DMS153 (cell line): Measurements from ENCODE around the gene TACR1.

ENCODE experiments used
- DNase-seq: peaks from one replicate; lab custom pipeline; 2025; lab: John Stamatoyannopoulos, UW

The TACR1 gene

GRCh38 chr2:75047189-75047991 lies 151.9 kb downstream of the TACR1 start:
- no peak for DNase-seq

- no peak for DNase-seq
These were observed 153.7 kb downstream of the TACR1 start for GRCh38 chr2:75045526-75046050.

DNA sequence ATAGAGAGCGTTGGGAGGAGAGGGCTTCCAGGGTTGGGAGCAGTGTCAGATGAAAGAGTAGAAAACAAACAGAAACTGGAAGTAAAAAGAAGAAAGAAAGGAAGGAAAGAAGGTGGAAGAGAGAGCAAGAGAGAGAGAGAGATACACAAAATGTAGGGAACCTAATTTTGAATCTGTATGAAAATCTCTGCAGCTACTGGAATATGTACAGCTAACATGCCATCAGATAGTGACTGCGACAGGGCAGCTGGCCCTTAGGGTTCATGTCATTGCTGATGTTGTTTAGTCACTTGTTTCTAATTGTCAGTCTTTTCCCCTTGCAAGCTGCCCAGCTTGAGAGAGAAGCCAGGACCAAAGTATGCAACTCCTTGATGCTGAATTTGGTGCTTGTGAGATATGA lies 155.0 kb downstream of the TACR1 start:
- no peak for DNase-seq

DNA sequence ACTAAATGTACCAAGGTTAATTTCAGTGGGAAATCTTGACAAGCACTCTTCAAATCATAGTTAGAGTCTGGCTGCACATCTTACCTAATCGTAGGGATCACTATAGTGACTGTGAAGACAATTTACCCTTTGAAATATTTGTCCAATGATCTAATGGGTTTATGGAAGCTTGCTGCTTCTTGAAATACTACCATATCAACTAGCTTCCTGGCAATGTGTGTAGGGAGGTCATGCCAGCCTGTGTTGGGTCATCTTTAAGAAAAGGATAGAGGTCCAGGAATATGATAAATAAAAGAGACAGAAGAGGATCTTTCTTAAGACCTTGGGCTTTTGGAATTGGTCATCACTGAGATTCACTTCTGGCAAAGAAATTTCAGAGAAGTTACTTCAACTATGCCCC lies 156.5 kb downstream of the TACR1 start:
- no peak for DNase-seq

- DNase-seq, result no peak
These were observed 157.4 kb downstream of the TACR1 start for GRCh38 chr2:75041731-75042600.

GRCh38 chr2:75041226-75041625 lies 158.1 kb downstream of the TACR1 start:
- DNase-seq, result no peak

- no peak for DNase-seq
These were observed 163.6 kb downstream of the TACR1 start for GRCh38 chr2:75035444-75036353.

GRCh38 chr2:75033516-75033915 lies 165.8 kb downstream of the TACR1 start:
- DNase-seq, result no peak

GRCh38 chr2:75031906-75032803 lies 167.2 kb downstream of the TACR1 start:
- no peak for DNase-seq

DNA sequence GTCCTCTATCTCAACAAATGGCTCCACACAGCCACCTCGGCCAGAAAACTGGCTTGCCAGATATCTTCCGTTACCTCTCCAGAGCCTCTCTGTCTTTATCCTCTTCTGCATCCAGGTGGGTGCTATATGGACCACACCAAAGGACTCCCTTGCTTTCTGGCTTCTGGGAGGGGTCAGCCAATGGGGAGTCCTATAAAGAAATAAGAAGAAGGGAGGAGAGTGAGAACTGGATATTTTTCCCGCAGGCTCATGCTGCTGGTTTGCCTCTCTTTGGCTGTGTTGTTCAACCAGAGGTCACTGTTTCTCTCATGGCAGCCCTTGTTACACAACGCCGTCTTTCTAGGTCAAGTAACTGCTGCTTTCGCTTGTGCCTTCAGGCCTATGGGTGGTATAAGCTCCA lies 168.1 kb downstream of the TACR1 start:
- DNase-seq, result no peak

- no peak for DNase-seq
These were observed 168.9 kb downstream of the TACR1 start for GRCh38 chr2:75030218-75031009.

DNA sequence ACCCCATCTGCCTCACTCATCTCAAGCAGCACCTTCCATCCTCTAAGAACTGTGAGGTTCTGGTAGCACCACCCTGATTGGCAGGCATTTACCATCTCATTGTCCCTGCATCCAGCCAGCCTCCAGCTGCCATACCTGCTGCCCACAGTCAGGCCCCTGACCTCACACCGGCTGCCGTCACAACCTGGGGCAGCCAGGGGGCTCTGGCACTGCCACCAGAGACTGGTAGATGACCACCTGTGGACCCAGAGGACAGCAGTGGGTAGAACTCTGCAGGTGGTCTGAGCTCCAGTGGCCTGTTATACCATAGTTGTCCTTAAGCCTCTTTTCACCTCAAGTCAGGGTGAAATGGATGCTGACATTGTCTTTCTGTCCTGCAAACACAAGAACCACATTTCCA lies 171.4 kb downstream of the TACR1 start:
- DNase-seq, result no peak

DNA sequence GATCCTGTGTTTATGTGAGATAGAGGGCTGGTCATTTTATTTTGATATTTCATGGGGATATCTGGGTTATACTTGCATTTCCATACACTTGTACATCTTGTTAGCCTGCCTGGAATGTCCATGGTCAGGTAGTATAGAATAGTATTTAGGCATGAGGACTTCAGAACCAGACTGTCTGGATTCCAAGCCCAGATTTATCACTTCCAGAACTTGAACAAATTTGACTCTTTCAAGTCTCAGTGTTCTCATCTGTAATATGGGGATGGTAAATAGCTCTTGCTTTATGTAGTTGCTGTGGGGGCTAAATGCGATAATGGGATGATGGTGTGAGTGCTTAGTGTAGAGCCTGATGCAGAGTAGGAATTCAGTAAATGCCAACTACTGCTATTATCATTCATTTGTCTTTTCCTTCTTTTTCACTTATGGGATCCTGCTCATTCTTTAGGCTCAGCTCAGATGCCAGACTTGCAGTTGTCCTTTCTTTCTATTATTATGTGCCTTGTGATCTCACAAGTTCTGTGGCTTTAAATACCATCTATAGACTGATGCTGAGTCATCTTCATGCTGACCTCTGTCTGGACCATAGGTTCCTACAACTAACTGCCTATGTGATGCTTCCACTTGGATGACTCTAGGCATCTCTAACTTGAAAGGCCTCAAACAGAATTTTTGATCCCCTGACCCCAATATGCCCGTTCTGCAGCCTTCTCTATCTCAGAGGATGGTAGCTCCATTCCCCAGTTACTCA lies 173.5 kb downstream of the TACR1 start:
- DNase-seq, result no peak

- no peak for DNase-seq
These were observed 174.1 kb downstream of the TACR1 start for GRCh38 chr2:75025216-75025615.

DNA sequence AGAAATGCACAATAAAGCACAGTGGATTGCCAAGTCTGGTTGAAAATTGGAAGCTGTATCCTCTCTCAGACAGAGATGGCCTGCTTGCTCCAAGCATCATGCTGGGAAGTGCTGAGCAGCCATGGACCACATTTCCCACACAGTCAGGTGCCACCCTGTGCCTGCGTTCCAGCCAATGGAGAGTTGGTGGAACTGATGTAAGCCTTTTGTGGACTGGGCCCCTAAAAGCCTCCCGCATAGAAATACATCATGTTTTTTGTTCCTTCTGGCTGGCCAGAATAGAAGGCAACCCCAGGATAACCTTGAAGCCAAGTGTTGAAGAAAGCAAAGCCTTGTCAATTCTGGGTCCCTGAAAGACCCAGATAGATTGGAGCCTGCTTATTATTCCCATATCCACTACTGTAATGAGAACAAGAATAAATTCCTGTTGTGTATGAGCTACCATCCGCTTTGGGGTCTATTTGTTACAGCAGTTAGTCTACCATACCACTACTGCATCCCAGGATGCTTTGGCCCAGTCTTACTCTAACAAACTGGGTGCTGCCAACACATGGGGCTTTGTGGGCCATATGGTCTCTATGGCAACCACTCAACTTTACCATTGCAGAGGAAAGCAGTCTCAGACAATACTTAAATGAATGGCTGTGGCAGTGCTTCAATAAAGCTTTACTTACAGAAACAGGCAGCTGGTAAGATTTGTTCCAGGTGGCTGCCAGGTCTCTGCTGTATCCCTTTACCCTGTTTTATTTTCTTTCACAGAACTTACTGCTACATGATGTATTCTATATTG lies 175.5 kb downstream of the TACR1 start:
- DNase-seq, result no peak

GRCh38 chr2:75022516-75022915 lies 176.8 kb downstream of the TACR1 start:
- DNase-seq, result no peak

- DNase-seq, result no peak
These were observed 177.6 kb downstream of the TACR1 start for GRCh38 chr2:75021672-75022071.

DNA sequence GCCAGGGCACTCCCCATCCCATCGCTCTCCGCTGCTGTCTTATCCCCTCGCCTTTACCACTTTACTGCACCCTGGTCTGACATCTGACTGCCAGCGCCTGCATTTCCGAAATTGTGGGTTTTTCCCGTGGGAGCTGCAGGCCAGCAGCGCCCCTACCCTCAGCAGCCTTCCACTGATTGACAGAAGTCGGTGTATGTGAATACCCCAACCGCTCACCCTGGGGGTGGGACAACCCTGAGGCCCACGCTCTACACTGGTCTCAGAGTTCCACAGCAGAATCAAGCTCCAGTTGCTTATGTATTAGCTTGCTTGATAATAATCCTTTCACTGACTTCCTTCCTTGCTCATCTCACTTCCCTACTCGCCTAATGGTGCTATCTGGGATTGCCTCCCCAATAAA lies 178.8 kb downstream of the TACR1 start:
- DNase-seq, result no peak

- DNase-seq, result no peak
These were observed 179.5 kb downstream of the TACR1 start for GRCh38 chr2:75019790-75020189.
